Smooth muscle cell (in vitro differentiated cells): ENCODE results near the gene BRD4. TPM values are rescaled to one million over a fixed set of nuclear protein-coding genes. Genes with fewer than 3 reads are reported as not detected.

Source experiments
- polyA plus RNA-seq: library from polyadenylated mRNA; unstranded; fragments of >200 nt; fragmentation: Nextera tagmentation; extraction: Ambion mirVana; gene quantifications from 2 replicates; pipeline ENCODE4 v1.2.1, GENCODE V29; 2016
- small RNA-seq: library from RNA; depleted of rRNA; stranded (forward); fragments of <200 nt; gene quantifications from one replicate; pipeline ENCODE3, GENCODE V24; 2014
- total RNA-seq: library from RNA; depleted of rRNA; stranded (reverse); fragments of >200 nt; gene quantifications from 2 replicates; pipeline ENCODE4 v1.2.3, GENCODE V29; 2014

Gene BRD4
- total and polyA plus RNA-seq, 2 experiments from 2014 or later = 24.1 to 102 TPM

Small RNA genes lying within 50 kb of the gene (small RNA-seq; reads per million reads assigned to genes)
- gene AC005776.1 = 0.34 reads per million, percentile 9 among the genes with 10 or more reads in this experiment

Other genes with a start within 250 kb of the BRD4 start
- gene SYDE1, start 225.1 kb downstream of the BRD4 start, total RNA-seq = 27.6 and 39.3 TPM in 2 replicates
- gene SYDE1, start 225.1 kb downstream of the BRD4 start, polyA plus RNA-seq = 42.2 and 51.6 TPM in 2 replicates
- 56.6 and 72.0 TPM in 2 replicates for gene NOTCH3, start 131.5 kb downstream of the BRD4 start, total RNA-seq
- 92.5 and 122 TPM in 2 replicates for gene NOTCH3, start 131.5 kb downstream of the BRD4 start, polyA plus RNA-seq
- 3.6 and 4.0 TPM in 2 replicates for gene EPHX3, start 100.1 kb downstream of the BRD4 start, total RNA-seq
- gene EPHX3, start 100.1 kb downstream of the BRD4 start, polyA plus RNA-seq = 3.1 and 10.3 TPM in 2 replicates
- 12.0 and 24.2 TPM in 2 replicates for gene AKAP8, start 47.2 kb upstream of the BRD4 start, total RNA-seq
- gene AKAP8, start 47.2 kb upstream of the BRD4 start, polyA plus RNA-seq = 19.1 and 27.3 TPM in 2 replicates
- 61.9 and 92.0 TPM in 2 replicates for gene AKAP8L, start 86.4 kb upstream of the BRD4 start, total RNA-seq
- gene AKAP8L, start 86.4 kb upstream of the BRD4 start, polyA plus RNA-seq = 93.9 and 105 TPM in 2 replicates
- gene WIZ, start 117.4 kb upstream of the BRD4 start, total RNA-seq = 13.5 and 23.1 TPM in 2 replicates
- 40.5 and 41.5 TPM in 2 replicates for gene WIZ, start 117.4 kb upstream of the BRD4 start, polyA plus RNA-seq
- not detected in 2 replicates for gene RASAL3, start 132.0 kb upstream of the BRD4 start, total RNA-seq
- 0.24 TPM in 1 of 2 replicates, not detected in the other for gene RASAL3, start 132.0 kb upstream of the BRD4 start, polyA plus RNA-seq
- not detected in 2 replicates for gene PGLYRP2, start 147.0 kb upstream of the BRD4 start, total RNA-seq
- gene PGLYRP2, start 147.0 kb upstream of the BRD4 start, polyA plus RNA-seq = not detected in 2 replicates
- not detected in 2 replicates for gene CYP4F22, start 176.0 kb upstream of the BRD4 start, total RNA-seq
- gene CYP4F22, start 176.0 kb upstream of the BRD4 start, polyA plus RNA-seq = not detected in 2 replicates